ENCODE data around the gene CASP4.
A peak's percentile ranks its signal among the peaks of the same experiment; 100 is the strongest.
"Not testable (repeated sequence)": the region's sequence is repeated elsewhere in the genome, so short reads cannot be mapped to it uniquely, and the experiment has no call there.

Gene CASP4

GRCh38 chr11:104968355-104968855 is at the start of gene CASP4:
Gene CASP4, minus strand, starts transcription at chr11:104968574. Its CDS starts 49 bp downstream, at chr11:104968525.
- no peaks in the 10 kb centered on the region for H3K27me3 Mint-ChIP-seq
- DNase-seq = no peak
- peak within 1 kb of the TSS; percentile 83 to 87 for H3K4me3 Mint-ChIP-seq
- H3K36me3 Mint-ChIP-seq = peaks cover 14 to 16% of the 10 kb centered on the region in 2 donors
- peak; percentile 82 to 86 for ATAC-seq (replicated peaks)
- peak within 1 kb of the TSS; percentile 89 for H3K27ac Mint-ChIP-seq
- H3K4me1 Mint-ChIP-seq = peaks cover 27 to 30% of the 10 kb centered on the region in 2 donors
- H3K9me3 Mint-ChIP-seq = peaks cover 5 to 8% of the 10 kb centered on the region in 2 donors

DNA sequence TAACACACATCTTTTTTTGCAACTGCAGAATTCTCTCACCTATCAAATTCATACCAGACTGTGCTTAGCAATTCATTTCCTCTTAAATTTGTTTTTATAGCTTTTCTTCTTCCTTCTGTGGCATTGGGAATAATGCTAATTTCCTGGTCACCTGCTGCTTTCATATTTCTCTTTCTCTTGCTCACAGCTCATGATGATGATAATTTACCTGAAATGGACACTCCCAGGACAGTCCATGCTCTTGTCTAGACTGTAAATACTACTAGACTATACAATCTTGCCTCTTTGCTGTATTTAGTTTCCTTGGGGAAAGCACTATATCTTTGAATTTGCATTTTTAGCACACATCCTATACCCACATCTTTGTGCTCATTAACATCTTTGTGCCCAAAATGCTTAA is 39.1 kb upstream of the CASP4 start:
- Mint-ChIP-seq H3K27ac (no peak overlapping the region), H3K4me1 (no peaks in the 10 kb centered on the region), H3K9me3 (no peaks in the 10 kb centered on the region), H3K27me3 (no peaks in the 10 kb centered on the region), H3K36me3 (no peaks in the 10 kb centered on the region), H3K4me3 (no peak overlapping the region)
- ATAC-seq (replicated peaks) (no peak), DNase-seq (no peak)

DNA sequence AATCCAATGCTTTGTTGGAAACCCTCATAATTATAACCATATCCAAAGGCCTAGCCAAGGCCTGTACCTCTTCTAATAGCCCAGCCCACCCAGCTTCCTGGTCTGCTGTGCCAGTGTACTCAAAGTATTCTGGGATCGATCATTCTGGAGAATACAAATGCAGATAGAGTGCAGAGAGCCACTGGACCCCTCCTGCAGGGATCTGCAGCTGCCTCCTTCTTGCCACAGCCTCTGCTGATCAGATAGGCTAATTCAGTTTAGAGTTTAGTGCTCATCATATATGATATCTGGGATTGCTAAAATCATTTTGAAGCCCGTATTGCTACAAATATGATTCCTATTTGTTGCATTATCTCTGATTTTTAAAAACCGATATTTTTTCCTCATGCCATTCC is 37.1 kb upstream of the CASP4 start:
- H3K9me3 Mint-ChIP-seq = no peaks in the 10 kb centered on the region
- no peaks in the 10 kb centered on the region for H3K27me3 Mint-ChIP-seq
- H3K36me3 Mint-ChIP-seq = no peaks in the 10 kb centered on the region
- H3K4me3 Mint-ChIP-seq = no peak overlapping the region
- ATAC-seq (replicated peaks) = no peak
- H3K4me1 Mint-ChIP-seq = peaks cover 4 to 5% of the 10 kb centered on the region in 2 donors
- no peak for DNase-seq
- no peak overlapping the region for H3K27ac Mint-ChIP-seq

DNA sequence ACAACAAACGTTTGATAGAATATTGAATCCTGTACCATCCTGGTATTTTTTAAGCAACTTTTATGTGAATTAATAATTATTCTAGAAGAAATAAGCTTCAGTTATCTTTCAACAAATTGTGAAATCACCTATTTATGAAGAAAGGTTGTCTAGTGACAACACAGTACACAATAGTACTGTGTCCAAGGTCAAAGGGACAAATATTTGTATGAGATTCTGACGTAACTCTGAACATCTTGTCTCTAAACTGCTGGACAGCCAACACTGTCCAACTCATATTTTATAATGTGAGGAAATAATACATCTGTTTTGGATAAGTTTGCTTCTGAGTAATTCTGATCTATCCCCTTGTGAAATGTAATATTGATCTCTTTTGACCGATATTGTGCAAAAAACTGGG is 35.6 kb upstream of the CASP4 start:
- Mint-ChIP-seq H3K4me3 (no peak overlapping the region), H3K9me3 (no peaks in the 10 kb centered on the region), H3K36me3 (no peaks in the 10 kb centered on the region), H3K27ac (no peak overlapping the region), H3K4me1 (peaks cover 4 to 6% of the 10 kb centered on the region in 2 donors), H3K27me3 (no peaks in the 10 kb centered on the region)
- ATAC-seq (replicated peaks) (no peak), DNase-seq (no peak)

GRCh38 chr11:105003151-105003550 is 34.8 kb upstream of the CASP4 start:
- Mint-ChIP-seq H3K27ac (no peak overlapping the region), H3K4me3 (no peak overlapping the region), H3K4me1 (peaks cover 4 to 6% of the 10 kb centered on the region in 2 donors), H3K27me3 (no peaks in the 10 kb centered on the region), H3K36me3 (no peaks in the 10 kb centered on the region), H3K9me3 (no peaks in the 10 kb centered on the region)
- ATAC-seq (replicated peaks) = no peak
- no peak for DNase-seq

DNA sequence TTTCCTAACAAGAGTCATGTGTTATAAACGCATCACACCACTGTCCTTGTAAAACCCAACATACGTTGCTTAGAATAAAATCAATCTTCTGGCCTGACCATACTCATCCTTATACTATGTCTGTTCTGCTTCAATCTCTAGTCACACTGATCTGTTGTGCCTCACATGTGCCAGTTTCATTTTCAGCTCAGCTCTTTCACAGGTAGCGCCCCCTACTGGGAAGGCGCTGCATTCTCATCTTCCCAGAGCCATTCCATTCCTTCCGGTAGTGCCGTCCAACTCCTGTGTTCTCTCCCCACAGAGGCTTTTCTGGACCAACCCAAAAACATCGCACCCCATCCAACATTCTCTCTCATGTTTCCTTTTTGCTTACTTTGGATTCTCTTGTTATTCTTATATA is 32.4 kb upstream of the CASP4 start:
- Mint-ChIP-seq H3K9me3 (no peaks in the 10 kb centered on the region), H3K36me3 (no peaks in the 10 kb centered on the region), H3K27me3 (no peaks in the 10 kb centered on the region), H3K4me3 (no peak overlapping the region), H3K27ac (no peak overlapping the region), H3K4me1 (peaks cover 4 to 6% of the 10 kb centered on the region in 2 donors)
- ATAC-seq (replicated peaks) (peak; percentile 80 to 91), DNase-seq (peak; percentile 25)

GRCh38 chr11:105000167-105000566 is 31.8 kb upstream of the CASP4 start:
- Mint-ChIP-seq H3K27me3 (no peaks in the 10 kb centered on the region), H3K27ac (no peak overlapping the region), H3K9me3 (no peaks in the 10 kb centered on the region), H3K4me1 (peaks cover 4 to 6% of the 10 kb centered on the region in 2 donors), H3K4me3 (no peak overlapping the region), H3K36me3 (no peaks in the 10 kb centered on the region)
- DNase-seq (no peak), ATAC-seq (replicated peaks) (peak in 1 of 2 donors; percentile 29)

DNA sequence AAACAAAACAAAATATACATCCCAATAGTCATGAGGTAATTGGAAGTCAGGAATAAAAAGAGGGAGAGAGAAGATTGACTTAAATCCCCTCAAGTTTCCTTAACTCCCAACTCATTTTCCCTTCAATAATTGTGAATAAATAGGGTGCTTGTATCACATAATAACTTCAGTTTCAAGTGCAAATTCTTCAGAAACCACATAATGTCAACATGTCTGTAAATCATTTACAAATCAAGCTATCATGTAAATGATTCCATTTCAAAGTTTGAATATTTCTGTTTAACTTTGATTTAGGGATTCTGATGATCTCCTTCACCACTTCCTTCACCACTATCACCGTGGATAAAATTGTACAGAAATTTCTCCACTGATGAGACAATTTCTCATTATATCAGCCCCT is 31.3 kb upstream of the CASP4 start:
- no peaks in the 10 kb centered on the region for H3K36me3 Mint-ChIP-seq
- ATAC-seq (replicated peaks) = no peak
- no peak overlapping the region for H3K4me3 Mint-ChIP-seq
- peaks cover 0 to 2% of the 10 kb centered on the region in 2 donors for H3K9me3 Mint-ChIP-seq
- H3K27ac Mint-ChIP-seq = no peak overlapping the region
- DNase-seq = no peak
- no peaks in the 10 kb centered on the region for H3K27me3 Mint-ChIP-seq
- peaks cover 4 to 6% of the 10 kb centered on the region in 2 donors for H3K4me1 Mint-ChIP-seq

DNA sequence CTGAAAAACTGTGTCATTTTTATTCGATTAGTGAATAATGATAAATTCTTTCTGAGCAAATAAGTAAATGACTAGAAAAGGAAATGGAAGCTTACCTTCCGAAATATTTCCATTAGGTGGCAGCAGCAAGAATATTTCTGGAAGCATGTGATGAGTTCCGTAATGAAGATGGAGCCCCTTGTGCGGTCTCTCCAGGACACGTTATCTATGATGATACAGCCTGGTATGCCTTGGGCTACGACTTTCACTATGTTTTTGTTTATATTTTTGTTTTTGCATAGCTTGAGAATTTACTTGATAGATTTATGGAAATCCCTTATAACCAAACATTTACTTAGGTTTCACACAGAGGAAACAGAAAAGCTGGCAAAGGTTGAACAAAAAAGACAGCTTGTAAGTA is 28.9 kb upstream of the CASP4 start:
- Mint-ChIP-seq H3K27me3 (no peaks in the 10 kb centered on the region), H3K4me1 (peaks cover 4 to 6% of the 10 kb centered on the region in 2 donors), H3K4me3 (no peak overlapping the region), H3K36me3 (no peaks in the 10 kb centered on the region), H3K9me3 (peaks cover 0 to 6% of the 10 kb centered on the region in 2 donors), H3K27ac (no peak overlapping the region)
- ATAC-seq (replicated peaks) = no peak
- DNase-seq = no peak

DNA sequence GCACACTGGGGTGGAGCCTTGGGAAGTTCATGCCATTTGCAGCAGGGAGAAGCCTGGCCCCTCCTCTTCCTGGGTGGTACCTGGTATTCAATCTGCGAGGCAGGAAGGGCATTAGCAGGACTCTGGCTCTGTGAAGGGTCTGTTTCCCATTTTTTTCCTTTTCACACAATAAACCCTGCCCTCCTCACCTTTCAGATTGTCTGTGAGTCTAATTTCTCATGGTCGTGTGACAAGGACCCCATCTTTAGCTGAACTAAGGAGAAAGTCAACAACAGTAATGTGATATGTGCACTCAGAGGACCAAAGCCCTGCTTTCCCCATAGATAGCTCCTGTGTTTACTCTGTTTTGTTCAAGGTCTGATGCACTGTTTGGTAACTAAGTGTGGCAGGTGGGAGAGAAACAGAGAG is 26.6 kb upstream of the CASP4 start:
- Mint-ChIP-seq H3K27ac (no peak overlapping the region), H3K27me3 (no peaks in the 10 kb centered on the region), H3K4me1 (no peaks in the 10 kb centered on the region), H3K4me3 (no peak overlapping the region), H3K36me3 (no peaks in the 10 kb centered on the region), H3K9me3 (peaks cover 0 to 6% of the 10 kb centered on the region in 2 donors)
- DNase-seq = no peak
- ATAC-seq (replicated peaks) = no peak

DNA sequence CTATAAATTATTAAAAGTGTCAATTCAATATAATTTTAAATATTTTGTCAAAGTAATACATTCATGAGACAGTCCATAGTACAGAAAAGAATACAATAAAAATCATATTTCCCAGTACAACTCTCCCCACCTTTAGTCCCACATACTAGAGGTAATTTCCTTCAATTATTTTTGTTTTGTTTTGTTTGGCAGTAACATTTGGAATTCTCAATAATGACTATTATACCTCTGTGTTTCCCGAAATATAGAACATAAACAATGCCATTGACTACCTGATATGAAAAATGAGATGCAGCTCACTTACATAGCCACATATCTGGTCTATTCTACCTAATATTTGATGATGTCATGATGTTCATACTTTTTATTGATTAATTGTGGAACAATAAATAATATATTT is 24.4 kb upstream of the CASP4 start:
- Mint-ChIP-seq H3K36me3 (no peaks in the 10 kb centered on the region), H3K27ac (no peak overlapping the region), H3K9me3 (peaks cover 0 to 11% of the 10 kb centered on the region in 2 donors), H3K4me1 (no peaks in the 10 kb centered on the region), H3K27me3 (peaks cover 0 to 6% of the 10 kb centered on the region in 2 donors), H3K4me3 (no peak overlapping the region)
- ATAC-seq (replicated peaks) (no peak), DNase-seq (no peak)

DNA sequence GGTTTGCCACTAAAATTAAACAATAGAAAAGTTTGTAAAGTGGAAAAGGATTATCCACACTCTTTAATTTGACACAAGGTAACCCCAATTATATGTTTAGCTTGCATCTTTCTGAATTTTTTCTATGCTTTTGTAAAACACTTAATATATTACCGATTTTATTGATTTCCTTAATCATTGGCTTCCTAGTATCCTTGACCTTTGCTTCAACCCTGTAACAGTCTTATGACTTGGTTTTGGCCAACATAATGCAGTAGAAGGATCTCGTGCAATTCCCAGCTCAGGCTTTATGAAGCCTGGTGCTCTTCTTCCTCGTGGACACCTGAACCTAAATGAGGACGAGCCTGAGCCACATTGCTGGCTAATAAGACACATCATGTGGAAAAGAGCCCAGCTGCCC is 23.6 kb upstream of the CASP4 start:
- H3K36me3 Mint-ChIP-seq = no peaks in the 10 kb centered on the region
- H3K4me1 Mint-ChIP-seq = no peaks in the 10 kb centered on the region
- H3K9me3 Mint-ChIP-seq = peaks cover 0 to 11% of the 10 kb centered on the region in 2 donors
- H3K27me3 Mint-ChIP-seq = peaks cover 0 to 6% of the 10 kb centered on the region in 2 donors
- DNase-seq = no peak
- ATAC-seq (replicated peaks) = no peak
- no peak overlapping the region for H3K27ac Mint-ChIP-seq
- H3K4me3 Mint-ChIP-seq = no peak overlapping the region

- no peak overlapping the region for H3K4me3 Mint-ChIP-seq
- no peaks in the 10 kb centered on the region for H3K4me1 Mint-ChIP-seq
- H3K27ac Mint-ChIP-seq = no peak overlapping the region
- H3K36me3 Mint-ChIP-seq = no peaks in the 10 kb centered on the region
- peaks cover 0 to 6% of the 10 kb centered on the region in 2 donors for H3K27me3 Mint-ChIP-seq
- DNase-seq = no peak
- peaks cover 0 to 5% of the 10 kb centered on the region in 2 donors for H3K9me3 Mint-ChIP-seq
- ATAC-seq (replicated peaks) = no peak
Measured at GRCh38 chr11:104984808-104985207, 16.4 kb upstream of the CASP4 start.

GRCh38 chr11:104979839-104980238 is 11.5 kb upstream of the CASP4 start:
- no peaks in the 10 kb centered on the region for H3K9me3 Mint-ChIP-seq
- no peak overlapping the region for H3K4me3 Mint-ChIP-seq
- no peaks in the 10 kb centered on the region for H3K36me3 Mint-ChIP-seq
- no peak for DNase-seq
- H3K27ac Mint-ChIP-seq = no peak overlapping the region
- H3K27me3 Mint-ChIP-seq = no peaks in the 10 kb centered on the region
- no peak for ATAC-seq (replicated peaks)
- no peaks in the 10 kb centered on the region for H3K4me1 Mint-ChIP-seq

GRCh38 chr11:104973616-104974015 is 5.2 kb upstream of the CASP4 start:
- no peaks in the 10 kb centered on the region for H3K27me3 Mint-ChIP-seq
- H3K27ac Mint-ChIP-seq = no peak overlapping the region
- no peak overlapping the region for H3K4me3 Mint-ChIP-seq
- peaks cover 2 to 4% of the 10 kb centered on the region in 2 donors for H3K4me1 Mint-ChIP-seq
- H3K9me3 Mint-ChIP-seq = peaks cover 5 to 7% of the 10 kb centered on the region in 2 donors
- ATAC-seq (replicated peaks) (no peak), DNase-seq (no peak)
- H3K36me3 Mint-ChIP-seq = peaks cover 4 to 5% of the 10 kb centered on the region in 2 donors

- ATAC-seq (replicated peaks); H3K27ac Mint-ChIP-seq; H3K9me3 Mint-ChIP-seq: not testable (repeated sequence)
Measured at GRCh38 chr11:104972924-104973323, 4.5 kb upstream of the CASP4 start.

More at GRCh38 chr11:104972924-104973323, 4.5 kb upstream of the CASP4 start:
- DNase-seq, H3K4me3 Mint-ChIP-seq, H3K36me3 Mint-ChIP-seq, H3K4me1 Mint-ChIP-seq, H3K27me3 Mint-ChIP-seq: not testable (repeated sequence)
